ENCODE data around the gene C12orf76. TPM values are rescaled to one million over a fixed set of nuclear protein-coding genes. Genes with fewer than 3 reads are reported as not detected.

The C12orf76 gene
- total and polyA plus RNA-seq, 2 of the 4 experiments (the other 2 are of a cell fraction): 5.0 to 7.1 TPM

DNA sequence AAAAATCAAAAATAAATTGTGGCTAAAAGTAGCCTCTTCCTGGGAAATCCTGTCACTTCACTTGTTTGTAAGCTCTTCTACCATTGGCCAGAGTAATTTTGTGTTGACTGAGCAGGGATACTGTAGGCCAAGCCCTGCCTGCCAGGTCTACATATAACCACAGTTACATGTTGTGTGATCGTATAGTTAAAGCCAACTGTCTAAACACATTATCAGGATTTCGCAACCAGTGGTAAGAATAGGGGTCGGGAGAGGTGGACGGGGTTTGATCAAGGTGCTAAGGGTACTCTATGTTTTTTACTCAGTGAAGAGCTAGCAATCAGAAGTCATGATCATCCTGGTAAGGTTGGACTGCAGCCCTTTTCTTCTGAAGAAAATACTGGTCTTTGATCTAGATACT is 35.7 kb downstream of the C12orf76 start:
- no TSS peak for BruUV-seq (replicated peaks)
- no CpG with 5 or more reads among the region's 4 CpGs for WGBS, 2 experiments (ENCODE audit: extremely low coverage in 2 of 2, insufficient read length in 1 of 2)
- no peak overlapping the region for H2BK120ac ChIP-seq (ENCODE audit: low read depth, low read length)
- ATAC-seq (ENCODE audit: low read depth) (no peak), DNase-seq (no peak)
- no peak overlapping the region for H3K4me3 ChIP-seq (ENCODE audit: insufficient read depth, low read depth, low read length)
- peak overlapping the region; percentile 4; the same call in 1 of the 2 replicates for H3K27ac ChIP-seq (ENCODE audit: insufficient read depth, low read length)
- no peak overlapping the region for H2AFZ ChIP-seq (replicated peaks; ENCODE audit: low read length, poor library complexity)
- in situ Hi-C loops (cut with MboI; ENCODE audit: low sequenced_read_pairs) (no loop called here), intact Hi-C loops (cut with micrococcal nuclease) (no loop called here), dilution Hi-C loops (cut with HindIII; ENCODE audit: low sequenced_read_pairs, unreplicated experiment) (no loop called here)
- H3K4ac ChIP-seq (ENCODE audit: low read depth, low read length): no peak overlapping the region
- H3K27me3 ChIP-seq (ENCODE audit: control insufficient read depth, insufficient read depth, low read length): no peaks in the 10 kb centered on the region
- ChIA-PET CTCF (interaction anchor here (1.4 kb wide), 1 partner anchor 10 kb away, joined by 3 read pairs; no protein-coding TSS in a partner anchor), POLR2A (ENCODE audit: unreplicated experiment) (interaction anchor here (0.8 kb wide), 1 partner anchor 12 kb away, joined by 7 read pairs; no protein-coding TSS in a partner anchor)
- H4K20me1 ChIP-seq (ENCODE audit: insufficient read depth, low read length): peaks cover 34% of the 10 kb centered on the region
- H2BK15ac ChIP-seq (ENCODE audit: low read depth, low read length): no peak overlapping the region
- no peak overlapping the region for H3K4me2 ChIP-seq (ENCODE audit: low read depth, low read length)
- H3K14ac ChIP-seq (replicated peaks; ENCODE audit: low read depth, low read length): no peak overlapping the region
- H2BK5ac ChIP-seq (ENCODE audit: low read depth, low read length, poor library complexity, severe bottlenecking): no peak overlapping the region
- no peaks in the 10 kb centered on the region for H3K9me3 ChIP-seq (ENCODE audit: control insufficient read depth, insufficient read depth, low read length)
- H3K23ac ChIP-seq (ENCODE audit: low read depth, low read length): no peak overlapping the region
- H3K56ac ChIP-seq (ENCODE audit: extremely low read depth, insufficient read depth, low read length): no peak overlapping the region
- H3K4me1 ChIP-seq (ENCODE audit: control insufficient read depth, insufficient read depth, low read length): peaks cover 8% of the 10 kb centered on the region
- no peak overlapping the region for H3K18ac ChIP-seq (ENCODE audit: low read depth, low read length)
- no peak overlapping the region for H2BK20ac ChIP-seq (ENCODE audit: low read depth, low read length)
- H3K36me3 ChIP-seq (ENCODE audit: control insufficient read depth, insufficient read depth, low read length): peaks cover 31% of the 10 kb centered on the region
- H2AK9ac ChIP-seq (replicated peaks; ENCODE audit: low read depth, low read length, poor library complexity): no peak overlapping the region
- no peak overlapping the region for H4K8ac ChIP-seq (ENCODE audit: low read depth in 2 of 2, low read length in 2 of 2)
- no peak for TF ChIP-seq MXI1 (IDR thresholded peaks at IDR 0.05; ENCODE audit: borderline replicate concordance, low read depth, low read length)
- TF ChIP-seq RFX5 (IDR thresholded peaks at IDR 0.05; ENCODE audit: low read depth, low read length): no peak
- no peak for TF ChIP-seq BHLHE40 (IDR thresholded peaks at IDR 0.05; ENCODE audit: low read depth, low read length)
- no peak for TF ChIP-seq MAZ (IDR thresholded peaks at IDR 0.05; ENCODE audit: borderline replicate concordance, low read depth, low read length)
- TF ChIP-seq, protein P1, sequence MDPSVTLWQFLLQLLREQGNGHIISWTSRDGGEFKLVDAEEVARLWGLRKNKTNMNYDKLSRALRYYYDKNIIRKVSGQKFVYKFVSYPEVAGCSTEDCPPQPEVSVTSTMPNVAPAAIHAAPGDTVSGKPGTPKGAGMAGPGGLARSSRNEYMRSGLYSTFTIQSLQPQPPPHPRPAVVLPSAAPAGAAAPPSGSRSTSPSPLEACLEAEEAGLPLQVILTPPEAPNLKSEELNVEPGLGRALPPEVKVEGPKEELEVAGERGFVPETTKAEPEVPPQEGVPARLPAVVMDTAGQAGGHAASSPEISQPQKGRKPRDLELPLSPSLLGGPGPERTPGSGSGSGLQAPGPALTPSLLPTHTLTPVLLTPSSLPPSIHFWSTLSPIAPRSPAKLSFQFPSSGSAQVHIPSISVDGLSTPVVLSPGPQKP (IDR thresholded peaks at IDR 0.05; ENCODE audit: borderline replicate concordance, low read depth, low read length): no peak
- peak; percentile 85 for TF ChIP-seq CEBPB (IDR thresholded peaks at IDR 0.05; ENCODE audit: low read depth, low read length)
- H3K9me1 ChIP-seq (ENCODE audit: insufficient read depth, low read length): peaks cover 17% of the 10 kb centered on the region
- no peak overlapping the region for H4K5ac ChIP-seq (ENCODE audit: low read depth, low read length)
- H4K91ac ChIP-seq (ENCODE audit: insufficient read depth, low read depth, low read length): no peak overlapping the region
- no peak overlapping the region for H3K9ac ChIP-seq (ENCODE audit: low read depth, low read length)
- 0 out of 2 replicates have a peak overlapping the region, but pooled peaks have one; percentile 7 for H2AK5ac ChIP-seq (ENCODE audit: low read depth, low read length)
- peaks cover 27 to 44% of the 10 kb centered on the region in 2 experiments for H3K79me1 ChIP-seq (ENCODE audit: low read depth in 1 of 2, low read length in 2 of 2)
